Measurements from ENCODE around the gene CNGA2. TPM values are rescaled to one million over a fixed set of nuclear protein-coding genes. Genes with fewer than 3 reads are reported as not detected.

The CNGA2 gene
- total and polyA plus RNA-seq, 2 experiments from 2014 or later = not detected

GRCh38 chrX:151714362-151714761 is 20.2 kb upstream of the CNGA2 start (continued):
- no peak for TF ChIP-seq POLR2AphosphoS5 (IDR thresholded peaks at IDR 0.05; ENCODE audit: low read depth)
- no peak for TF ChIP-seq NANOG (IDR thresholded peaks at IDR 0.05; ENCODE audit: borderline replicate concordance)
- TF ChIP-seq ZNF331 (CRISPR knock-in tag; IDR thresholded peaks at IDR 0.05; ENCODE audit: low read depth) = no peak
- TF ChIP-seq STAT1 (IDR thresholded peaks at IDR 0.05; ENCODE audit: unreplicated experiment) = no peak
- no peak for TF ChIP-seq ETS1 (IDR thresholded peaks at IDR 0.05)
- no peak for TF ChIP-seq EZH2phosphoT487 (IDR thresholded peaks at IDR 0.05; ENCODE audit: unreplicated experiment)
- no peak for TF ChIP-seq CREB1 (CRISPR knock-in tag; IDR thresholded peaks at IDR 0.05; ENCODE audit: low read depth)
- TF ChIP-seq EZH2 (IDR thresholded peaks at IDR 0.05; ENCODE audit: low read depth, unreplicated experiment) = no peak

DNA sequence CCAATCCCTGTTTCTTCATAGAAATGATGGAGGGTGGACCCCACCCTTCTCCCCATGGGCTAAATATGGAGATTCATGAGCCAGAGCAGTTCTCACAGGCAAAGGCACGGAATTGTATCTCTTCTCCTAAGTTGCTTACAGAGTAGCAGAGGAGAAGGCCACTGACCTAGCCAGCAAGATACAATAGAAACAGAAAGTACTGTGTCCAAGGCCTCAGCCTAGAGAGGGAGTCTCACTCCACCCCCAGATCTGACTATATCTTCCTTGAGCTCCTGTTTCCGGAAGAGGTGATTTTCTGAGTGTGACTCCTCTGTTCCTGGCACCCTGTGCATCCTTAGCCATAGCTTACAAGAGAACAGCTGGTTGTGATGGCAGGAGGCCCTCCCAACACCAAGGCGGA is 18.8 kb upstream of the CNGA2 start, which contains the start of gene FATE1:
Gene FATE1, plus strand, starts transcription at position 284 of the 400 bp plus-strand sequence. Its CDS starts 85 bp downstream, at position 369.
- H3K4me1 Mint-ChIP-seq = peaks cover 9% of the 10 kb centered on the region; the same call in 2 of the 3 replicates
- Histone ChIP-seq H3K9me2 (ENCODE audit: insufficient read depth) (no peaks in the 10 kb centered on the region), H4K20me1 (replicated peaks; ENCODE audit: insufficient read depth) (no peaks in the 10 kb centered on the region)
- TF ChIP-seq POLR2AphosphoS5 (IDR thresholded peaks at IDR 0.05; ENCODE audit: low read depth) (no peak), ZNF331 (CRISPR knock-in tag; IDR thresholded peaks at IDR 0.05; ENCODE audit: low read depth) (no peak), STAT1 (IDR thresholded peaks at IDR 0.05; ENCODE audit: unreplicated experiment) (no peak), NANOG (IDR thresholded peaks at IDR 0.05; ENCODE audit: borderline replicate concordance) (no peak), CREB1 (CRISPR knock-in tag; IDR thresholded peaks at IDR 0.05; ENCODE audit: low read depth) (no peak), ZNF114 (CRISPR knock-in tag; IDR thresholded peaks at IDR 0.05) (no peak), ZNF462 (CRISPR knock-in tag; IDR thresholded peaks at IDR 0.05) (no peak), JUNB (IDR thresholded peaks at IDR 0.05; ENCODE audit: unreplicated experiment) (no peak), EZH2 (IDR thresholded peaks at IDR 0.05; ENCODE audit: low read depth, unreplicated experiment) (no peak)
- TF ChIP-seq, protein P1, sequence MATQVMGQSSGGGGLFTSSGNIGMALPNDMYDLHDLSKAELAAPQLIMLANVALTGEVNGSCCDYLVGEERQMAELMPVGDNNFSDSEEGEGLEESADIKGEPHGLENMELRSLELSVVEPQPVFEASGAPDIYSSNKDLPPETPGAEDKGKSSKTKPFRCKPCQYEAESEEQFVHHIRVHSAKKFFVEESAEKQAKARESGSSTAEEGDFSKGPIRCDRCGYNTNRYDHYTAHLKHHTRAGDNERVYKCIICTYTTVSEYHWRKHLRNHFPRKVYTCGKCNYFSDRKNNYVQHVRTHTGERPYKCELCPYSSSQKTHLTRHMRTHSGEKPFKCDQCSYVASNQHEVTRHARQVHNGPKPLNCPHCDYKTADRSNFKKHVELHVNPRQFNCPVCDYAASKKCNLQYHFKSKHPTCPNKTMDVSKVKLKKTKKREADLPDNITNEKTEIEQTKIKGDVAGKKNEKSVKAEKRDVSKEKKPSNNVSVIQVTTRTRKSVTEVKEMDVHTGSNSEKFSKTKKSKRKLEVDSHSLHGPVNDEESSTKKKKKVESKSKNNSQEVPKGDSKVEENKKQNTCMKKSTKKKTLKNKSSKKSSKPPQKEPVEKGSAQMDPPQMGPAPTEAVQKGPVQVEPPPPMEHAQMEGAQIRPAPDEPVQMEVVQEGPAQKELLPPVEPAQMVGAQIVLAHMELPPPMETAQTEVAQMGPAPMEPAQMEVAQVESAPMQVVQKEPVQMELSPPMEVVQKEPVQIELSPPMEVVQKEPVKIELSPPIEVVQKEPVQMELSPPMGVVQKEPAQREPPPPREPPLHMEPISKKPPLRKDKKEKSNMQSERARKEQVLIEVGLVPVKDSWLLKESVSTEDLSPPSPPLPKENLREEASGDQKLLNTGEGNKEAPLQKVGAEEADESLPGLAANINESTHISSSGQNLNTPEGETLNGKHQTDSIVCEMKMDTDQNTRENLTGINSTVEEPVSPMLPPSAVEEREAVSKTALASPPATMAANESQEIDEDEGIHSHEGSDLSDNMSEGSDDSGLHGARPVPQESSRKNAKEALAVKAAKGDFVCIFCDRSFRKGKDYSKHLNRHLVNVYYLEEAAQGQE (IDR thresholded peaks at IDR 0.05; ENCODE audit: unreplicated experiment) = no peak
- TF ChIP-seq, protein P2, sequence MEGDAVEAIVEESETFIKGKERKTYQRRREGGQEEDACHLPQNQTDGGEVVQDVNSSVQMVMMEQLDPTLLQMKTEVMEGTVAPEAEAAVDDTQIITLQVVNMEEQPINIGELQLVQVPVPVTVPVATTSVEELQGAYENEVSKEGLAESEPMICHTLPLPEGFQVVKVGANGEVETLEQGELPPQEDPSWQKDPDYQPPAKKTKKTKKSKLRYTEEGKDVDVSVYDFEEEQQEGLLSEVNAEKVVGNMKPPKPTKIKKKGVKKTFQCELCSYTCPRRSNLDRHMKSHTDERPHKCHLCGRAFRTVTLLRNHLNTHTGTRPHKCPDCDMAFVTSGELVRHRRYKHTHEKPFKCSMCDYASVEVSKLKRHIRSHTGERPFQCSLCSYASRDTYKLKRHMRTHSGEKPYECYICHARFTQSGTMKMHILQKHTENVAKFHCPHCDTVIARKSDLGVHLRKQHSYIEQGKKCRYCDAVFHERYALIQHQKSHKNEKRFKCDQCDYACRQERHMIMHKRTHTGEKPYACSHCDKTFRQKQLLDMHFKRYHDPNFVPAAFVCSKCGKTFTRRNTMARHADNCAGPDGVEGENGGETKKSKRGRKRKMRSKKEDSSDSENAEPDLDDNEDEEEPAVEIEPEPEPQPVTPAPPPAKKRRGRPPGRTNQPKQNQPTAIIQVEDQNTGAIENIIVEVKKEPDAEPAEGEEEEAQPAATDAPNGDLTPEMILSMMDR (conservative IDR thresholded peaks at IDR 0.05; ENCODE audit: low read depth in 2 of 2) = no peak

More for the DNA sequence above, 18.8 kb upstream of the CNGA2 start, which contains the start of gene FATE1:
- H3K4me3 Mint-ChIP-seq = no peak within 1 kb of the TSS
- Histone ChIP-seq H3K4me1 (ENCODE audit: insufficient read depth) (no peaks in the 10 kb centered on the region; the same call in 1 of the 2 replicates), H3F3A (replicated peaks; ENCODE audit: low read depth) (no peaks in the 10 kb centered on the region), H3K79me2 (replicated peaks; ENCODE audit: insufficient read depth) (no peaks in the 10 kb centered on the region), H2AFZ (no peak within 1 kb of the TSS), H3K27ac (ENCODE audit: low read depth) (no peak within 1 kb of the TSS), H3K4me3 (no peak within 1 kb of the TSS), H3K36me3 (ENCODE audit: insufficient read depth) (no peaks in the 10 kb centered on the region), H3K27me3 (ENCODE audit: insufficient read depth) (no peaks in the 10 kb centered on the region), H3K4me2 (no peak within 1 kb of the TSS)
- H3K9me3 Mint-ChIP-seq = no peaks in the 10 kb centered on the region
- no peak within 1 kb of the TSS for H3K27ac Mint-ChIP-seq
- ATAC-seq (no peak), DNase-seq (ENCODE audit: low spot score) (no peak)
- peaks cover 3% of the 10 kb centered on the region for H3K27me3 Mint-ChIP-seq (ENCODE audit: insufficient read depth, low read depth, poor library complexity)
- H3K36me3 Mint-ChIP-seq (ENCODE audit: low read depth) = no peaks in the 10 kb centered on the region

Measured in GM23338 (cell line).